ENCODE data around the gene R3HDM1.
"Not testable (repeated sequence)": the region's sequence is repeated elsewhere in the genome, so short reads cannot be mapped to it uniquely, and the experiment has no call there.

Gene R3HDM1

GRCh38 chr2:135698838-135699237 lies 167.6 kb downstream of the R3HDM1 start:
- TF ChIP-seq CTCF (IDR thresholded peaks at IDR 0.05; ENCODE audit: low read depth, low read length, missing control alignments): no peak
- H3K4me3 ChIP-seq (ENCODE audit: low read depth, low read length): no peak overlapping the region
- DNase-seq (ENCODE audit: low read depth): no peak

GRCh38 chr2:135701442-135701841 lies 170.2 kb downstream of the R3HDM1 start:
- no peak for DNase-seq (ENCODE audit: low read depth)
- H3K4me3 ChIP-seq (ENCODE audit: low read depth, low read length): no peak overlapping the region
- no peak for TF ChIP-seq CTCF (IDR thresholded peaks at IDR 0.05; ENCODE audit: low read depth, low read length, missing control alignments)

- TF ChIP-seq CTCF (IDR thresholded peaks at IDR 0.05; ENCODE audit: low read depth, low read length, missing control alignments): no peak
- no peak overlapping the region for H3K4me3 ChIP-seq (ENCODE audit: low read depth, low read length)
- no peak for DNase-seq (ENCODE audit: low read depth)
Measured at GRCh38 chr2:135703300-135703699, 172.0 kb downstream of the R3HDM1 start.

- not testable (repeated sequence) for DNase-seq (ENCODE audit: low read depth); H3K4me3 ChIP-seq (ENCODE audit: low read depth, low read length)
Measured at GRCh38 chr2:135704075-135704474, 172.8 kb downstream of the R3HDM1 start.

GRCh38 chr2:135708159-135708558 lies 176.9 kb downstream of the R3HDM1 start:
- no peak for DNase-seq (ENCODE audit: low read depth)

GRCh38 chr2:135709992-135710391 lies 178.7 kb downstream of the R3HDM1 start:
- H3K4me3 ChIP-seq (ENCODE audit: low read depth, low read length): no peak overlapping the region
- peak; percentile 81 for TF ChIP-seq CTCF (IDR thresholded peaks at IDR 0.05; ENCODE audit: low read depth, low read length, missing control alignments)
- DNase-seq (ENCODE audit: low read depth): no peak

More at GRCh38 chr2:135708159-135708558, 176.9 kb downstream of the R3HDM1 start:
- no peak overlapping the region for H3K4me3 ChIP-seq (ENCODE audit: low read depth, low read length)
- TF ChIP-seq CTCF (IDR thresholded peaks at IDR 0.05; ENCODE audit: low read depth, low read length, missing control alignments): no peak

GRCh38 chr2:135715086-135715485 lies 183.8 kb downstream of the R3HDM1 start:
- H3K4me3 ChIP-seq (ENCODE audit: low read depth, low read length); DNase-seq (ENCODE audit: low read depth): not testable (repeated sequence)

- no peak overlapping the region for H3K4me3 ChIP-seq (ENCODE audit: low read depth, low read length)
- no peak for TF ChIP-seq CTCF (IDR thresholded peaks at IDR 0.05; ENCODE audit: low read depth, low read length, missing control alignments)
- no peak for DNase-seq (ENCODE audit: low read depth)
Measured at GRCh38 chr2:135728064-135728743, 196.9 kb downstream of the R3HDM1 start.
